ENCODE measurements around the gene BRSK1.
A peak's percentile ranks its signal among the peaks of the same experiment; 100 is the strongest.

BRSK1 gene

DNA sequence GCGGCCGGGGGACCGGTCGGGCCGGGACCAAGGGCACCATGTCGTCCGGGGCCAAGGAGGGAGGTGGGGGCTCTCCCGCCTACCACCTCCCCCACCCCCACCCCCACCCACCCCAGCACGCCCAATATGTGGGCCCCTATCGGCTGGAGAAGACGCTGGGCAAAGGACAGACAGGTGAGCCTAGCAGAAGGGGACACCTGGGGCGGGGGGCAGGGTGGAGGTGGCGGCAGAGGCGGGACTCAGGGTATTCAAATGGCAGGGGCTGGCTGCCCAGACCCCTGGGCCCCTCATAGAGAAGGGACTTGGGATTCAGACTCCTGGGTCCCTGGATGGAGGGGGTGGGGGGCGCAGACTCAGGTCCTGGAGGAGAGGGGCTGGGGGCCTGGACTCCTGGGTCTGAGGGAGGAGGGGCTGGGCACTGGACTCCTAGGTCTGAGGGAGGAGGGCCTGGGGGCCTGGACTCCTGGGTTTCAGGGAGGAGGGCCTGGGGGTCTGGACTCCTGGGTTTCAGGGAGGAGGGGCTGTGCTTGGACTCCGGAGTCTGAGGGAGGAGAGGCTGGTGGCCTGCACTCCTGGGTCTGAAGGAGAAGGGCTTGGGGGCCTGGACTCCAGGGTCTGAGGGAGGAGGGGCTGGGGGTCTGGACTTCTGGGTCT is 735 bp downstream of the BRSK1 start:
- DNase-seq (ENCODE audit: low read depth) = no peak
- TF ChIP-seq, protein P1, sequence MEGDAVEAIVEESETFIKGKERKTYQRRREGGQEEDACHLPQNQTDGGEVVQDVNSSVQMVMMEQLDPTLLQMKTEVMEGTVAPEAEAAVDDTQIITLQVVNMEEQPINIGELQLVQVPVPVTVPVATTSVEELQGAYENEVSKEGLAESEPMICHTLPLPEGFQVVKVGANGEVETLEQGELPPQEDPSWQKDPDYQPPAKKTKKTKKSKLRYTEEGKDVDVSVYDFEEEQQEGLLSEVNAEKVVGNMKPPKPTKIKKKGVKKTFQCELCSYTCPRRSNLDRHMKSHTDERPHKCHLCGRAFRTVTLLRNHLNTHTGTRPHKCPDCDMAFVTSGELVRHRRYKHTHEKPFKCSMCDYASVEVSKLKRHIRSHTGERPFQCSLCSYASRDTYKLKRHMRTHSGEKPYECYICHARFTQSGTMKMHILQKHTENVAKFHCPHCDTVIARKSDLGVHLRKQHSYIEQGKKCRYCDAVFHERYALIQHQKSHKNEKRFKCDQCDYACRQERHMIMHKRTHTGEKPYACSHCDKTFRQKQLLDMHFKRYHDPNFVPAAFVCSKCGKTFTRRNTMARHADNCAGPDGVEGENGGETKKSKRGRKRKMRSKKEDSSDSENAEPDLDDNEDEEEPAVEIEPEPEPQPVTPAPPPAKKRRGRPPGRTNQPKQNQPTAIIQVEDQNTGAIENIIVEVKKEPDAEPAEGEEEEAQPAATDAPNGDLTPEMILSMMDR (IDR thresholded peaks at IDR 0.05; ENCODE audit: insufficient read depth, low read depth, low read length, missing control alignments) = no peak
- H3K4me3 ChIP-seq (ENCODE audit: low read length) = peak overlapping the region; percentile 18

DNA sequence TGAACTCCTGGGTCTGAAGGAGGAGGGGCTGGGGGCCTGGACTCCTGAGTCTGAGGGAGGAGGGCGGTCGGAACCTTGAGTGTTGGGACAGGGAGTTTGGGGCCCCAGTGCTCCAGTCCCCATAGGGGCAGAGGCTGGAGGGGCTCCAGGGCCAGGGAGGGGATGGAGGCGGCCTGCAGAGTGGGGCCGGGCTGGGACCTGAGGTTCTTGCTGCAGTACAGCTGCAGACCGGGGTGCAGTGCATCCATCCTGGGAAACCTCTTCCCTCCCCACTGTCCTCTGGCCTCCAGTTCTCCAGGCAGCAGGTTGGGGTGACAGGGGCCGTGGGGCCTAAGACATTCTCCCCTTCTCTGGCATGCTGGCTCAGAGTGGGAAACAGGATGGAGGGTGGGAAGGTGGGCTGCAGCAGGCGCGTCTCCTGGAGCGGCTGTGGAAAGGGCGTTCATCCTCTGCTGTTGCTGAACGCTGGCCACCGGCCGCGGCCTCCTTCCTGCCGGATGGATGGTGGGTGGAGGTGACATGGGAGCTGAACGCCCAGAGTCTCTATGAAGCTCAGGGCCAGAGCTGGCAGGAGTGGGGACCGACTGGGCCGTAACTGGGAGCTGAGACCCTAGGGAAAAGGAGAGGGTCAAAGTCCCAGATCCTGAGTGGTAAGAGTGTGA is 1.6 kb downstream of the BRSK1 start:
- no peak for DNase-seq (ENCODE audit: low read depth)
- H3K4me3 ChIP-seq (ENCODE audit: low read length) = no peak overlapping the region
- TF ChIP-seq, protein P1 (IDR thresholded peaks at IDR 0.05; ENCODE audit: insufficient read depth, low read depth, low read length, missing control alignments) = no peak

DNA sequence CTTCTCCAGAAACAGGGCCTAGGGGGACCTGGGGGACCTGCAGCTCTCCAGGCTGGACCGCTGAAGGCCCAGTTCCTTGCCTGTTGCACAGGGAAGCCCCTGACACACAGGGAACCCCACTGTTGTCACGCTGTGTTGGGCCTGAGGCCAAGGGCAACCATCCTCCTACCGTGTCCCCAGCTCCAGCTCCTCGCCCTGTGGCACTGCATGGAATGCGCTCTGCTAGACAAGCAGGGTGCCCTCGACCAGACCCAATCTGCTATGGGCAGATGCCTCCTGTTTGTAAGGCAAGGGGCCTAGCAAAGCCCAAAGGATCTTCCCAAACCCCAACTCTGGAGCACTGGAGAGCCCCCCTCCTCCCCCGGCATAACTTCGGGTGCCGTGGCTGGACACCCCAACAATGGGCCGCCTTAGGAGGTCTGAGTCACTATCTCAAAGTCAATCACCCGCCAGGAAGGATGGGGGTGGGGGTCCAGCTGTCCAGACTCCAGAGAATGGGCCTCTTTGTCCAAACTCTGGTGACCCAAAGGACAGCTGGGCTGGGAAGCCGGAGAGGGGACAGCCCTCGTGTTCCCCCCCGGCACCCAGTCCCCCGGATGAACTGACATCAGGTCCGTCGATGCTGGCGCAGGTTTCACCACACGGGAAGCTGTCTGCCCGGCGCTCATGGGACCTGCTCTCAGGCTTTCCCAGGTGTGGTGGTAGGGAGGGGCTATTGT is 3.7 kb downstream of the BRSK1 start:
- no peak overlapping the region for H3K4me3 ChIP-seq (ENCODE audit: low read length)
- no peak for DNase-seq (ENCODE audit: low read depth)
- TF ChIP-seq, protein P1 (IDR thresholded peaks at IDR 0.05; ENCODE audit: insufficient read depth, low read depth, low read length, missing control alignments) = no peak

DNA sequence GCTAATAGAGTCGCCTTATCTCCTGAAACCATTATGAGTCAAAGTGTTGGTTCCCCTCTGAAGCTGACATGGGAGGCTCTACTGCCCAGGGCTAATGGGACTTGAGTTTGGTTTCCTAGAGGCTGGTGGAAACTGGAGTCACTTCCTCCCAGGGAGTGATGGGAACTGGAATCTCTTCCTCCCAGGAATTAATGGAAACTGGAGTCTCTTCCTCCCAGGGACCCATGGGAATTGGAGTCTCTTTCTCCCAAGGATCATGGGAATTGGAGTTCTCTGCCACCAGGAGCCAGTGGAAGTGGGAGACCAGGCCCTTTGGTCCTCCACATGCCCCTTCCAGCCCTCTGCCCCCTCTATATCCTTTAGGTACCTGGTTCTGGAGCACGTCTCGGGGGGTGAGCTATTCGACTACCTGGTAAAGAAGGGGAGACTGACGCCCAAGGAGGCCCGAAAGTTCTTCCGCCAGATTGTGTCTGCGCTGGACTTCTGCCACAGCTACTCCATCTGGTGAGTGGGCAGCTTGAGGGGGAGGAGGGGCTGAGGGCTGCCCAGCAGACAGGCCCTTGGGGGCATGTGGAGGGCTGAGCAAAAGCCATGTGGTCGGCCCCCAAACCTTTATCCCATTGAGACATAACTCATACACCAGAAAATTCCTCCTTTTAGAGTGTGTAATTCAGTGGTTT is 5.5 kb downstream of the BRSK1 start:
- TF ChIP-seq, protein P1 (IDR thresholded peaks at IDR 0.05; ENCODE audit: insufficient read depth, low read depth, low read length, missing control alignments) = no peak
- no peak overlapping the region for H3K4me3 ChIP-seq (ENCODE audit: low read length)
- DNase-seq (ENCODE audit: low read depth) = no peak

DNA sequence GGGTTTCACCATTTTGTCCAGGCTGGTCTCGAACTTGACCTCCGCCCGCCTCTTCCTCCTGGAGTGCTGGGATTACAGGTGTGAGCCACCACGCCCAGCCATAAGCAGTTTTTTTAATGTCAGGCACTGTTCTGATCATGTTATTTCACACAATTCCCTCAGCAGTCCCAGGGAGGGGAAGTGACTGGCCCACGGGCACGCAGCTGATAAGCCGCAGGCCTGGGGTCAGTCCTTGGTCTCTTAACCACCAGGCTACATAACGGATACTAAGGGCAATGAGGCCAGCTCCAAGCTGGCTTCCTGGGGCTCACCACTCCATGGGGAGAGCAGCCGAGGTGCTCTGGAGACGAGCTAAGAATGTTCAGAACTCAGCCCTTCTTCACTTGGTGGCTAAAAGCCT is 13.5 kb downstream of the BRSK1 start:
- H3K4me3 ChIP-seq (ENCODE audit: low read length) = no peak overlapping the region
- TF ChIP-seq, protein P1 (IDR thresholded peaks at IDR 0.05; ENCODE audit: insufficient read depth, low read depth, low read length, missing control alignments) = no peak
- DNase-seq (ENCODE audit: low read depth) = no peak

DNA sequence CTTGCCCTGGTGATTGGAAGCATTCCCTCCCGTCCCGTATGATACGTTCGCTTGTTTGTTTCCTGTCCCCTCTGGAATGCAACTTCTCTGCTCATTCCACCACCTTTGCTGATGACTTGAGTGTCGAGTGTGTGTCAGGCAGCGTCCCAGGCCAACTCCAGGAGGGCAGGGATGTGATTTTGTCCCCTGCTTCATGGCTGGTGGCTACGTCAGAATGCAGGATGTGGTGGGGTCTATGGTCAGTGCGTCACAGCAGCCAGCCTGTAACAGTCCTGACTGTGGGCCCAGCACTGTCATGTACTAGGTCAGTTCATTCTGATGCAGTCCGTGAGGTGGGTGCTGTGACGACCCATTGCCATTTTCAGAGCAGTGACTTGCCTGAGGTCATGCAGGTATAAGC is 16.2 kb downstream of the BRSK1 start:
- H3K4me3 ChIP-seq (ENCODE audit: low read length) = no peak overlapping the region
- TF ChIP-seq, protein P1 (IDR thresholded peaks at IDR 0.05; ENCODE audit: insufficient read depth, low read depth, low read length, missing control alignments) = no peak
- no peak for DNase-seq (ENCODE audit: low read depth)

All from epithelial cell of esophagus (primary cell).